ENCODE measurements around the gene C9orf40.

- TF ChIP-seq CTCF (IDR thresholded peaks at IDR 0.05) (no peak), EP300 (IDR thresholded peaks at IDR 0.05) (no peak), POLR2A (IDR thresholded peaks at IDR 0.05) (no peak)
Observed at GRCh38 chr9:74935008-74935407, 17.7 kb downstream of the C9orf40 start.
